Fibroblast of lung (primary cell): Measurements from ENCODE around the gene FN3K. TPM values are rescaled to one million over a fixed set of nuclear protein-coding genes. Genes with fewer than 3 reads are reported as not detected.

Experiments used
- DNase-seq, 2 donors: peaks; one replicate each; pipeline versions ENCODE4 v3.0.0 to v3.0.0-alpha.2; 2010; ENCODE audit warnings: low read depth in 2 of 2
- H2AFZ ChIP-seq: 2 replicates; pipeline ENCODE4 v1.5.1; 2012; ENCODE audit warnings: low read length, control low read depth, inconsistent platforms
- H3K27ac ChIP-seq: 2 replicates; pipeline ENCODE4 v1.5.1; 2011; ENCODE audit warnings: low read length, control low read depth; ENCODE audit not compliant: insufficient read depth
- H3K27me3 ChIP-seq: 2 replicates; pipeline ENCODE4 v1.5.1; 2011; ENCODE audit warnings: mild to moderate bottlenecking, low read length; ENCODE audit not compliant: control insufficient read depth, insufficient read depth
- H3K36me3 ChIP-seq: 2 replicates; pipeline ENCODE4 v1.5.1; 2011; ENCODE audit warnings: low read length; ENCODE audit not compliant: control insufficient read depth, insufficient read depth
- H3K4me1 ChIP-seq: 2 replicates; pipeline ENCODE4 v1.5.1; 2011; ENCODE audit warnings: low read length; ENCODE audit not compliant: control insufficient read depth, insufficient read depth; ENCODE audit errors: extremely low read depth
- H3K4me2 ChIP-seq: 2 replicates; pipeline ENCODE4 v1.5.1; 2011; ENCODE audit warnings: low read length, control low read depth; ENCODE audit not compliant: insufficient read depth; ENCODE audit errors: extremely low read depth
- H3K4me3 ChIP-seq, 4 experiments: fragments of 200-600 bp in 1 of 4; sonication (generic) in 1 of 4; replicated peaks in 1 of 4; 2 replicates each; pipeline ENCODE4 v1.5.1; 2011 to 2016; ENCODE audit warnings: low read length in 4 of 4, low read depth in 3 of 4, mild to moderate bottlenecking in 3 of 4, control low read depth in 2 of 4, inconsistent platforms in 1 of 4, mixed read lengths in 1 of 4; ENCODE audit not compliant: insufficient read depth in 1 of 4; ENCODE audit errors: control extremely low read depth in 1 of 4
- H3K79me2 ChIP-seq: 2 replicates; pipeline ENCODE4 v1.5.1; 2012; ENCODE audit warnings: mild to moderate bottlenecking, low read length, inconsistent platforms; ENCODE audit not compliant: control insufficient read depth, insufficient read depth
- H3K9ac ChIP-seq: 2 replicates; pipeline ENCODE4 v1.5.1; 2011; ENCODE audit warnings: mild to moderate bottlenecking, low read length, control low read depth; ENCODE audit not compliant: insufficient read depth
- H3K9me3 ChIP-seq: 2 replicates; pipeline ENCODE4 v1.5.1; 2012; ENCODE audit warnings: low read depth, low read length; ENCODE audit not compliant: control insufficient read depth, insufficient read depth
- H4K20me1 ChIP-seq: 2 replicates; pipeline ENCODE4 v1.5.1; 2011; ENCODE audit warnings: low read length; ENCODE audit not compliant: control insufficient read depth, insufficient read depth; ENCODE audit errors: extremely low read depth
- EZH2 ChIP-seq: IDR thresholded peaks from 2 replicates; pipeline ENCODE4 v1.5.1; 2012; ENCODE audit warnings: low read length, control low read depth, mild to moderate bottlenecking; ENCODE audit errors: missing control alignments
- polyA plus RNA-seq, 2 donors: library from polyadenylated mRNA; depleted of rRNA in 1 of 2; stranded (reverse) in 1 of 2; unstranded in 1 of 2; fragments of >200 nt; gene quantifications; 2 replicates each; pipeline ENCODE4 v1.2.1, GENCODE V29; 2011 to 2012; ENCODE audit warnings: missing spikeins in 1 of 2
- total RNA-seq: library from RNA; depleted of rRNA; stranded (reverse); fragments of >200 nt; gene quantifications from 2 replicates; pipeline ENCODE4 v1.2.1, GENCODE V29; 2014
- TF ChIP-seq, protein P1 (sequence below), 2 donors: IDR thresholded peaks in 1 of 2; conservative IDR thresholded peaks in 1 of 2; 1 replicate in 1 of 2; 2 replicates in 1 of 2; pipeline ENCODE4 v1.5.1; 2011 to 2012; ENCODE audit warnings: low read length in 2 of 2, control low read depth in 1 of 2, inconsistent platforms in 1 of 2, low read depth in 1 of 2, mild to moderate bottlenecking in 1 of 2

Gene FN3K
- total and polyA plus RNA-seq, 2 donors (not counting 1 experiment from before 2014, with no cell fraction given) = 0.61 to 8.9 TPM

DNA sequence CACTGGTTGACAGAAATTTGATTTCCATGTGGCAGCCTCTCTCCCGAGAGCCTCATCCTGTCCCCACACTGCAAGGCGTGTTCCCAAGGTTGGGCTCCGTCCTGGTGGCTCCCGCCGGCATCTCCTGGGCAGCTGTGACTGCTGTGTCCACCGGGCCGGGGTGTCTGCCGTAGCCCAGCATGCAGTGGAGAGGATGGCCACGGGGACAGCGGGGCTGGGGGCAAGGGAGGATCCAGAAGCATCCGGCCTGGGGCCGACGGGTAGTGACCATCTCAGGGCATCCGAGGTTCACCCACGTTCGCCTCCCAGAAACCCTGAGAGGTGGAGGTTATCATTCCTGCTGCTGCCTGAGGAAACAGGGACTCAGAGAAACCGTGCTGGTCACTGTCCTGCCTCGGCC, 29.7 kb upstream of the FN3K start:
- H3K9me3 ChIP-seq = no peaks in the 10 kb centered on the region
- H3K36me3 ChIP-seq = no peaks in the 10 kb centered on the region
- no peak overlapping the region for H3K9ac ChIP-seq
- H3K79me2 ChIP-seq = no peaks in the 10 kb centered on the region
- no peaks in the 10 kb centered on the region for H4K20me1 ChIP-seq
- DNase-seq = no peak
- H3K4me1 ChIP-seq = no peaks in the 10 kb centered on the region
- no peak overlapping the region for H3K4me2 ChIP-seq
- no peak overlapping the region for H3K4me3 ChIP-seq
- H3K27me3 ChIP-seq = no peaks in the 10 kb centered on the region
- H3K27ac ChIP-seq = no peak overlapping the region
- no peak overlapping the region for H2AFZ ChIP-seq
- TF ChIP-seq, protein P1, sequence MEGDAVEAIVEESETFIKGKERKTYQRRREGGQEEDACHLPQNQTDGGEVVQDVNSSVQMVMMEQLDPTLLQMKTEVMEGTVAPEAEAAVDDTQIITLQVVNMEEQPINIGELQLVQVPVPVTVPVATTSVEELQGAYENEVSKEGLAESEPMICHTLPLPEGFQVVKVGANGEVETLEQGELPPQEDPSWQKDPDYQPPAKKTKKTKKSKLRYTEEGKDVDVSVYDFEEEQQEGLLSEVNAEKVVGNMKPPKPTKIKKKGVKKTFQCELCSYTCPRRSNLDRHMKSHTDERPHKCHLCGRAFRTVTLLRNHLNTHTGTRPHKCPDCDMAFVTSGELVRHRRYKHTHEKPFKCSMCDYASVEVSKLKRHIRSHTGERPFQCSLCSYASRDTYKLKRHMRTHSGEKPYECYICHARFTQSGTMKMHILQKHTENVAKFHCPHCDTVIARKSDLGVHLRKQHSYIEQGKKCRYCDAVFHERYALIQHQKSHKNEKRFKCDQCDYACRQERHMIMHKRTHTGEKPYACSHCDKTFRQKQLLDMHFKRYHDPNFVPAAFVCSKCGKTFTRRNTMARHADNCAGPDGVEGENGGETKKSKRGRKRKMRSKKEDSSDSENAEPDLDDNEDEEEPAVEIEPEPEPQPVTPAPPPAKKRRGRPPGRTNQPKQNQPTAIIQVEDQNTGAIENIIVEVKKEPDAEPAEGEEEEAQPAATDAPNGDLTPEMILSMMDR (conservative IDR thresholded peaks at IDR 0.05 in 1 of 2, IDR thresholded peaks at IDR 0.05 in 1 of 2; ENCODE audit: low read depth in 1 of 2, low read length in 2 of 2) = no peak
- no peak for TF ChIP-seq EZH2

DNA sequence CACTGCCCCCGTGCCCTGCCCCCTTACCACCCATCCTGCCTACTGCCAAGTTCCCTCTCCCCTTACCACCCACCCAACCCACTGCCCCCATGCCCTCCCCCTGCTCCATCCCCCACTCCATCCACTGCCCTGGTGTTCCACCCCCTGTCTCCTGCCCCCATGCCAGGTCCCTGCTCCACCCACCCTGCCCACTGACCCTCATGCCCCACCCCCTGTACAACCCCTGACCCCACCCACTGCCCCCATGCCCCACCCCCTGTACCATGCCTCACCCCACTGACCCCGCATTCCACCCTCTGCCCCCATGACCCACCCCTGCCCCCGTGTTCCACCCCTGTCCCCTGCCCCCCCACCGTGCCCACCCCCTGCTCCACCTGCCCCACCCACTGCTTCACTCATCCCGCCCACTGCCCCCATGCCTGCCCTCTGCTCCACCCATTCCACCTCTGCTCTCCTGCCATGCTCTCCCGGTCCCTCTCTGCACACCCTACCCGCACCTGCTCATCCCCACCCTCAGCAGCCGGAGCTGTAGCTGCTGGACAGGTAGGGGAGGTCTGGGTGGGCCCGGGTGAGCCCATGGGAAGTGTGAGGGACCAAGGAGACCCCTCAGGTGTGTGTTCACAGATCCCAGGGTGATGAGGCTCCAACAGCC, 26.3 kb upstream of the FN3K start:
- Histone ChIP-seq H3K9ac (no peak overlapping the region), H3K4me2 (no peak overlapping the region), H4K20me1 (no peaks in the 10 kb centered on the region), H3K9me3 (no peaks in the 10 kb centered on the region), H3K27ac (no peak overlapping the region), H2AFZ (no peak overlapping the region), H3K79me2 (no peaks in the 10 kb centered on the region), H3K4me1 (no peaks in the 10 kb centered on the region), H3K27me3 (no peaks in the 10 kb centered on the region), H3K4me3 (no peak overlapping the region), H3K36me3 (no peaks in the 10 kb centered on the region)
- TF ChIP-seq EZH2 = no peak
- TF ChIP-seq, protein P1 (conservative IDR thresholded peaks at IDR 0.05 in 1 of 2, IDR thresholded peaks at IDR 0.05 in 1 of 2; ENCODE audit: low read depth in 1 of 2, low read length in 2 of 2) = no peak
- no peak for DNase-seq

DNA sequence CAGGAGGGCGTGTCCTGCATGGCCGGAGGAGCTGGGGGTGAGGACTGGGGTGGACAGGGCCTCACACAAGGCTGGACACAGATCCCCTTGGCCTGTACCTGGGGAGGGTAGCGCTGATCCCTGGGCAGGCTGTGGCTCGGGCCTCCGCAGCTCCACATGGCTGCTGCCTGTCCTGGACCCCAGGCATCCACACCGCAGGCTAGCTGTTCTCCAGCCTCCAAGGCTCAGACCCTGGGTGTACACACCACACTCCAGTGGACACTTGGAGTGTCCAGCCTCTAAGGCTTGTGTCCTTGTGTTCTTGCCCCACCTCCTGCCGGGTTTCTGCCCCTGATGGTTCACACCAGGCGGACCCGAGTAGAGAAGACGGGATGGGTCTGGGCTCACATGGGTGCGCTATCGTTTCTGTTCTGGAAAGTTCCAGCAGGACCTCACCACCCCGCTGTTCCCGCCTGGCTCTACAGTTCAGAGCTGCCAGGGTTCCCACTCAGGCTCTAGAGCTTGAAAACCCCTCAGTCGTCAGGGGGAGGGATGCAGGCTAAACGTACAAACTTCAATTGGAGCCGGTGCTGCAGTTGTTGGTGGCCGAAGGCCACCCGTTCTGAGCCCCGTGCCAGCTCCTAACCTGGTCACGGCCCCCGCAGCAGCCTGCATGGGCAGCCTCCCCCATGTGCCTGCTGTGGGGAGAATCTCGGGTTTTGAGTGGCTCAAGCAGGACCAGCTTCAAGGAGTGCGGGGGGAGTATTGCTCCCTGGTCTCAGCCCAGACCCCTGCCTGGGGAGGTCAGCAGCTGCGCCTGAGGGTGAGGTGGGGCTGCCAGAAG, 25.5 kb upstream of the FN3K start:
- H3K36me3 ChIP-seq = no peaks in the 10 kb centered on the region
- H4K20me1 ChIP-seq = no peaks in the 10 kb centered on the region
- H3K9me3 ChIP-seq = no peaks in the 10 kb centered on the region
- no peaks in the 10 kb centered on the region for H3K4me1 ChIP-seq
- H3K79me2 ChIP-seq = no peaks in the 10 kb centered on the region
- no peak overlapping the region for H3K4me2 ChIP-seq
- TF ChIP-seq EZH2 = no peak
- TF ChIP-seq, protein P1 (conservative IDR thresholded peaks at IDR 0.05 in 1 of 2, IDR thresholded peaks at IDR 0.05 in 1 of 2; ENCODE audit: low read depth in 1 of 2, low read length in 2 of 2) = no peak
- H3K27me3 ChIP-seq = no peaks in the 10 kb centered on the region
- DNase-seq = no peak
- no peak overlapping the region for H3K4me3 ChIP-seq
- no peak overlapping the region for H3K9ac ChIP-seq
- H2AFZ ChIP-seq = no peak overlapping the region
- no peak overlapping the region for H3K27ac ChIP-seq
